OCI-M2 (cell line): ENCODE results near the gene AGAP5.
A peak's percentile ranks its signal among the peaks of the same experiment; 100 is the strongest.
"Not testable (repeated sequence)": the region's sequence is repeated elsewhere in the genome, so short reads cannot be mapped to it uniquely, and the experiment has no call there.

Source experiments
- DNase-seq: peaks from one replicate; lab custom pipeline; 2025; ENCODE audit not compliant: unreplicated experiment; lab: John Stamatoyannopoulos, UW

AGAP5 gene

DNA sequence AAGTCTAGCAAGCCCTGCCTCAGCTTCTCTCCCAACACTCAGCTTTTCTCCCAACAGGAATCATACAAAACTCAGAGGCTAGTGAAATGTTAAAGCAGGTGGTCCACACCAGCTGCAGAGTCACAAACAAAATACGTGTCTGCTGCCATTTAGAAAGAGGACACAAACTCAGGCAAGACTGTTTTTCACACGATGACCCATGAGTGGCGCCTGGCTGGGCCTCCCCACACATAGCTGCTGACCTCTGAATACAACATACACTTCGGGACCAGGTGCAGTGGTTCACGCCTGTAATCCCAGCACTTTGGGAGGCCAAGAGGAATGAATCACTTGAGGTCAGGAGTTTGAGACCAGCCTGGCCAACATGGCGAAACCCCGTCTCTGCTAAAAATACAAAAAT lies 35.2 kb downstream of the AGAP5 start:
- DNase-seq: not testable (repeated sequence)

DNA sequence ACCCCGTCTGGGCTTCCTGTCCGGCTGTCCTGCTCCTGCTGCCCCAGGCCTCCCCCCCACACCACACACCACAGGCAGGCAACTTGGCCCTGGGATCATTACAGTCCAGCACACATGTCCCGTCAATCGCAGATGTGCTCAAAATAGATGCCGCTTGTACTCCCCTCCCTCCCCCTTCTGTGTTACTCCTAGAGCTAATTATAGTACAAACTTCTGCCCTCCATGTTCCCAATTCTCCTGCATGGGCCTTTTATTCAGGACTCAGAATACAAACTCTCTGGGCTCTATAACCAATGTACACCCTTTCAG lies 42.0 kb downstream of the AGAP5 start, which contains the start of gene SYNPO2L:
Gene SYNPO2L, minus strand, starts transcription at position 40 of the 309 bp plus-strand sequence. CDS start 107 bp downstream, outside the sequence.
- no peak for DNase-seq

DNA sequence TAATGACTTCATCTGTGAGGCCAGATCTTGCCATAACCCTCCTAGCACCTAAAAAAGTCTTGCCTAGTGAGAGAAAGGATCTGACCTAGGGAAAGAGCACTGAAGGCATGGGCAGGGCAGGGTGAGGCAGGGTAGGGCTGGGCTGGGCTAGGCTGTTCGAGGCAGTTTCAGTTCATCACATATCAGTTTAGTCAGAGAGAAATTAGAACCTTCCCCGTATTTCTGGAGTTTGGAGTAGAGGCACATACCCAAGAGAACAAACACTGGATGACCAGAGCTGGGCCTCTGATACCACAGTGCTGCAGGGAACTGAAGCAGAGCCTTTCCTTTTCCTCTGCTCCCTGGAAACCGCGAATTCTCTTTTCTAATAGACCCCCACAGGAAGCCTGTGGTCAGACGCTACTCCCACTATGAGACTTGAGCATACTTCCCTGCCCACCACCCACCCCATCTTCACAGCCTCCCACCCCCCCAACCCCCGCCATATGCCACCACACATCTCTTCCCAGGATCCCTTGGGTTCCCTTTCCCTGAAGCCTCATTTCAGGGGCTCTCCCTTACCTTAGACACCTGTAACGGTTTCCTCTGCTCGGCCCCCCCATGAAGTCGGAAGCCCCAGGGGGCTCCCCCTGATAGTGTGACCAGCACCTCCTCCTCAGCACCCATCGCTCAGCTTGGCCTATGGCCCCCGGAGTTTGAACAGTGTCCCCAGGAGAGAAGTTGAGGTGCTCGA lies 42.5 kb downstream of the AGAP5 start:
- DNase-seq: no peak

DNA sequence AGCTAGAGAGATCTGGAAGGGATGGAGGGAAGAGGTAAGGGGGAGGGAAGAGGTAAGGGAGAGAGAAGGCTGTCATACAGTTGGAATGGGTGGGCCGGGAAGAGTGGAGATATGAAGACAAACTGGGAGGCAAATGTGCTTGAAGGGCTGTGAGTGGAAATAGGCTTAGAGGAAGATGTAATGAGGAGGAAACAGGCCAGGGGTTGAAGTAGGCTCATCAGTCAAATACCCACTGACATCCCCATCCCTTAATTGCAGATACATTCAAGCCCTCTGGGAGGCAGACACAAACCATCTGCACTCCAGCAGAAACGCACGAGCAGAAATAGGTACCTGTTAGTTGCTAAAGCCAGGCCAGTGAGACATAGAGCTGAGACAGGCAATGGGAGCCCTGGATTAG lies 44.2 kb downstream of the AGAP5 start:
- DNase-seq: no peak

DNA sequence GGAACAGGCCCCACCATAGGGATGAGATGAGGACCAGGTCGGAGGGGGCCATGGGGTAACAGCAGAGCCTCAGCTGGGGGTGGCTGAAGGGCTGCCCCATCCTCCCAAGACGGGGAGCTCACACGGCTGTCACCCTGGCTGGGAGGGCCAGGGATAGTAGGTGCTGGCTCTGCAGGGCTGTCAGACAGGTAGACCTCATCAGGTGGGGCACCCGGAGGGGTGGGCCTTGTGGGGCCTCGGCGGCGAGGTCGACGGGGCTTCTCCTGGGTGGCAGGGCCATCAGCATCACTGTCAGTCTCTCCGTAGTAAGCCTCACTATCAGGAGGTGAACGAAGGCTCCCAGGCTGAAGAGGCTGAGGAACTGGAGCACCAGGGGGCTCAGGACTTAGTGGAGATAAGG lies 44.7 kb downstream of the AGAP5 start:
- no peak for DNase-seq

DNA sequence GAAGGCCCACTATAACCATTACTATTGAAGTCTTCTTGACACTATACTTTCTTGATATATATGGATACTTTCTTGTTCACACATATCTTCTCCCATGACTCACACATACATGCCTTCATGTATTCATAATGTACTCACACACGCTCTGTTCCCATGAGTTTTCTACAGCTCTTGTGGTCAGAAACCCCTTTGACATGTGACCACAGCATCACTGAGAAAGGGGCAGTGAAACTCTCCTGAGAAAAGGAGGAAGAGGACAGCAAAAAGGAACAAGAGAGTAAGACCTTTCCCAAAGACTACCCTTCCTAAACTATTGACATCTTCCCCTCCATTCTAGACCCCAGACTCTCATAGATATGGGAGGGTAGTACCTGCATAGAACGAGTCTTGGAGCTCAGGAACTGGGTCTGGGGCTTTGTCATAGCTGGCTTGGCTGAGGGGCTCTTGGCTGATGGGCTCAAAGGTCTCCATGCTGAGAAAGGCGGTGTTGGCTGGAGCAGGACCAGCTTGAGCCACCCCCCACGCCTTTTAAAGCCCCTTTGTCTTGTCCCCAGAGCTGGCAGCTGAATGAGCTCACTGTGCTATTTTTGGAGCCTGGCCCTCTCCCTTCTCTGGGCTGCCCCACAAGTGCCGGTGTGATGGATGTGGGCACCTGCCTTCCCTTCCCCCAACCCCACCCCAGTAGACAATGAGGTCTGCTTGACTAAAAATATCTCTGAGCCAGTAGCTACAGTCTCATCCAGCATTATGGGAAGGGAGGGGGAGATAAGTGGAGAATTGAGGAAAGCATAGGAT lies 47.2 kb downstream of the AGAP5 start:
- DNase-seq: no peak

DNA sequence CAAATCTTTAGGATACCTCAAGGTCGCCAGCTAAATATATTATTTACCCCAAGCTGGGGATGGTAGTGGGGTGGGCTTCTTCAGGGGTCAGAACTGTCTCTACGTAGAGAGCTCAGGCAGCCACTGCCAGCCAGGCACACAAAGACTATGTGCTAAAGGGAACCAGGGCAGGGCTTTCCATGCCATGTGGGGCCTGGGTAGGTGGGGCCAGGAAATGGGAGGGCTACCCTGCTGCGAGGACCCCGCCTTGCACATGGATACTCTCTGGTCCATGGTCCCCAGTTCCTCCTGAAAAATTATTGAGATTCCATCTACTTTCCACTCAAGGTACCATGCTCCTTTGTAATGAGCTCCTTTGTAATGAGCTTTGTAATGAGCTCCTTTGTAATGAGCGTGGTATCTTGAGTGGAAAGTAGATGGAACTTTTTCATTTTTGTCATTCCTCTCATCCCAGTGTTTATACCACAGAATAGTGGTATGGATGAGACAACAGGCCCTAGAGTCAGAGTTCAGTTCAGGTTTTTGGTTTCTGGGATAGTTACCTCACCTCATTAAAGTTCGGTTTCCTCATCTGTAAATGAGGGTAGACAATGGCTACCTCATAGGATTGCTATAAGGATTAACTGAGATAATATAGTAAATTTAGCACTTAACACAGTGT lies 47.9 kb downstream of the AGAP5 start:
- DNase-seq: no peak

DNA sequence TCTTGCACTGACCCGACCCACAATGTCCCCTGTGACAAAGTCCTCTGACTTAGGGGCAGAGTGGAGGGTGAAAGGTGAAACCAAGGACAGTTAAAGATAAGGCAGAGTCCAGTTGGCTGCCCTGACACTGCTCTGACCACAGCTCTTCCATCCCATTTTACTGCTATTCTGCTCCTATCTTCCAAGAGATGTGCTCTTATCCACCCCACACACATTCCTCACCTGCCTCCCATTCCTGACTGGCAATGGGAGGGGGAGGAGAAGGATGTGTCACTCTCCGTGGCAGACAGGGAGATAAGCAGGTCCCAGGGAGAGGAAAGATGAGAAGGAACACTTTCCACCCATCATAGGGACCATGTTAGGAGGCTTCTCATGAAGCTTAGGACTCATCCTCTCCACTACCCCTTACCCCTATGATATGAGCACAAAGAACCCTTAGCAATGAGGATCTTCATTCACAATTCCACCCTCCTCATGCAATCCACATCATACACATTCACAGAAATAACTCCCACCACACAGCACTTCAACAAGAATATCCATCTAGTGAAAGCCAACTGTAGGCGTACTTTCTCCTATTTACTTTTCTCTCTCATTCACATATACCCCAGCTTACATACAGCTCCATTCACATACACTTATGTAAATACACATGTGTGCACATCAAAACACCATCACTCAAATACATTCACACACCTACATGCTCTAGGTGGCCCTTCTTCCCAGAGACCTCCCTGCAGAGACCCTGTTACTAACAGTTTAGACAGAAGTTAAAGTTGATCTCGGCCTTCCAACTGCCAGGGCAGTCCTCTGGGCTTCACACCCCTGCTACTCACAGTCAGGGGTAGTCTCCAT lies 48.7 kb downstream of the AGAP5 start:
- DNase-seq: no peak

DNA sequence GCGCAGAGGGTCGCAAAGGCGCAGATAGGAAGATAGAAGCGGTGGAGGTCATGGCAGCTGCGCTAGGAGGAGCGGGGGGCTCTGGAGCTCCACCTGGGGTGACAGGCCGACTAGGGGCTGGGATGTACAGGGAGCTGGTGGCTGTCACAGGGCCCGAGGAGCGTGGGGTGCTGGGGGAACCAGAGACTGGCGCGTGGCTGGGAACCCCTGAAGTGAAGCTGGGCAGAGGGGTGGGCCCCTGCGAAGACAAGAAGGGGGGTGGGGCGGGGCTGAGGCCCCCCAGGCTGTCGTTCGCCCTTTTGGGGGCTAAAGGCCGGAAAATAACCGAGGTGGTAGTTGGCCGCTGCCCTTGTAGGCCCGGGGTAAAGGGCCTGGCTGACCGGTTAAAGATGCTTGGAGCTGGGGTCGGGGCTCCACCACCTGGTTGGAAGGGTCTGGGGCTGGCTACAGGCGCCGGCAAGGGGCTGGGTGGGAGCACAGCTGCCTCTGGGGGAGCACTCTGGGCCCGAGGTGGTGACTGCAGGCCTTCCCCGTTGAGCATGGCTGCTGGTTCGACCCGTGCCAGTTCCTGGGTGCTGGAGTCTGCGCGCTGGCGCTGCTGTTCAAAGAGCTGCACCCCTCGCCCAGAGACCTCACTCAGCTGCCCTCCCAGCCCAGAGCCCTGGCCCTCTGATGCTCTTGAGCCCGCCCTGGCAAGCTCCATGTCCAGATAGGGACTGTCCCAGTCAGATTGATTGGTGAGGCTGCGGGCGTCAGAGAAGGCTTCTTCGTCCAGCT lies 49.8 kb downstream of the AGAP5 start:
- DNase-seq: no peak

DNA sequence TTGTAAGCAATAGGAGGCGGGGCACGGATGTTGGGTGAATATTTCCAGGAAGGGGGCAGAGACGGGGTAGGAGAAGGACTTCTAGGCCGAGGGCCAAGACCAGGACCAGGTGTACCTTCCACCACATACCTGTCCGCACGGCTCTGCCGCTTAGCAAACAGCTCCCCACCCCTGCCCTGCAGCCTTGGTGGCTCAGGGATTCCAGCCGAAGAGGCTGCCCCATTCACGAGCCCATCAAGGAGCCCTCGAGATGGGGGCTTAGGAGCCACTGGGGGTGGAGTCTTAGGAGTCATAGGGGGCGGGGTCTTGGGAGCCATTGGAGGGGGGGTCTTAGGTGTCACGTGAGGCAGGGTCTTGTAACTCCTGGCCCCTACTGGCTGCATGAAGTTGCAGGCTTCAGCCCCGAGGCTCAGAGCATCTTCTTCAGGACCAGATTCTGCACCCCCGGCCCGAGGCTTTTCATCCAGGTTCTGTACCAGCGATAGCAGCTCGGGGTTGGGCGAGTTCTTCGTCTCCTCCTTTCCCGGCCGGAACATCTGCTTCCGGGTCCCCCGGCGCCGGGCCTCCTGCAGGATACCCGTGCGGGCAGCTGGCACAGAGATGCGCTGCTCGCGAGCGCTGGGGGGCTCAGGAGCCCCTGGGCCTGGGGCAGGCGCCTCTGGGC lies 50.6 kb downstream of the AGAP5 start:
- DNase-seq: no peak

DNA sequence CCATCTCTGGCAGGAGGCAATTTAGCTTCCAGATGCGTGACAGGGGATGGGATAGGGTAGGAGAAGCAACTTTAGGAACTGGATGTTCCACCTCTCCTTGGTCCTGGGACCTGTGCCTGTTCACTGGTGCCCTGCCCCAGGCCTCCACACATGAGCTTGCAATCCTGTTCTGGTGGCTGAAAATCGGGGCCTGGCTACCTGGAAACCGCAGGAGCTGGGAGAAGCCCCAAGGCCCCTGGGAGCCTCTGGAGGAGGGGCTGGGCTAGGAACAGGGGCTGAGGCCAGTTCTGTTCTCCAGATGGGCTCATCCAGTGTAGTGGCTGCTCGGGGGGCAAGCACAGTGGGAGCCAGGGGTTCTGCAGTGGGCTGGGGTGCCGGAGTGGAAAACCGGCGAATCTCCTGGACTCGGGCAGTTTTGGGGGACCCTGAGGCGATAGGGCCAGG lies 51.3 kb downstream of the AGAP5 start:
- no peak for DNase-seq

DNA sequence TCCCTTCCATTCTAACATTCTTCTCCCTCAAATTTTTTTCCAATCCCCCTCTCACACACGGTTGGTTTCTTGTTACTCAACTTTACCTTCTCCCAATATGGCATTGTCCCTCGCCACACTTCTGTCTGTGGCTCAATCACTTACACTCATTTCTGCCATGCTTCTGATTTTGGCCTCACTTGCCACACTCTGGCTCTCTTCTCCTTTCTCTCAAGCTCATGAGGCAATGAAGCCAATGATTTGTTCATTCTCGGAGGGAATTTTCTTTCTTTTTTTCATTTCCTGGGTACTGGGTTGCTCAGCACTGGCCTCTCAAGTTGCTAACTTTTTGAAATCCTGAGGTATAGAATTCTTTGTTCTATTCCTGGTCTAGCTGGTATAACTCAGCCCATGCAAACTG lies 52.7 kb downstream of the AGAP5 start:
- no peak for DNase-seq

DNA sequence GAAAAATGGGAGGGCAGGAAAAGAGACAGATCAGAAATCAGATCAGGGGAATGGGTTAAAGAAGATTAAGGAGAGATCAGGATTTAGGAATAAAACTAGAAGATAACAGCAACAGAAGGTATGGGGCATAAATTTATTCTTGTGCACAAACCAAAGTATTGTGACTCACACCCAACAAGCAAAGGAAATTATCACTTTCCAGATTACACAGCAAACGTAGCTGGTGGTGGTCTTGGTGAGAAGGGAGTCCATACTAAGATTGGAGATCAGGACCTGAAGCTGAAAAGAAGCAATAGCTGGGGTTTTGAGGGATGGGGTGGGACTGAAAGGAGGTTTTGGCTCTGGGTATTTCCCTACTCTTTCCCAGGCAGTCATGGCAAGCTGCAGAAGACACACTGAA lies 53.1 kb downstream of the AGAP5 start:
- no peak for DNase-seq

DNA sequence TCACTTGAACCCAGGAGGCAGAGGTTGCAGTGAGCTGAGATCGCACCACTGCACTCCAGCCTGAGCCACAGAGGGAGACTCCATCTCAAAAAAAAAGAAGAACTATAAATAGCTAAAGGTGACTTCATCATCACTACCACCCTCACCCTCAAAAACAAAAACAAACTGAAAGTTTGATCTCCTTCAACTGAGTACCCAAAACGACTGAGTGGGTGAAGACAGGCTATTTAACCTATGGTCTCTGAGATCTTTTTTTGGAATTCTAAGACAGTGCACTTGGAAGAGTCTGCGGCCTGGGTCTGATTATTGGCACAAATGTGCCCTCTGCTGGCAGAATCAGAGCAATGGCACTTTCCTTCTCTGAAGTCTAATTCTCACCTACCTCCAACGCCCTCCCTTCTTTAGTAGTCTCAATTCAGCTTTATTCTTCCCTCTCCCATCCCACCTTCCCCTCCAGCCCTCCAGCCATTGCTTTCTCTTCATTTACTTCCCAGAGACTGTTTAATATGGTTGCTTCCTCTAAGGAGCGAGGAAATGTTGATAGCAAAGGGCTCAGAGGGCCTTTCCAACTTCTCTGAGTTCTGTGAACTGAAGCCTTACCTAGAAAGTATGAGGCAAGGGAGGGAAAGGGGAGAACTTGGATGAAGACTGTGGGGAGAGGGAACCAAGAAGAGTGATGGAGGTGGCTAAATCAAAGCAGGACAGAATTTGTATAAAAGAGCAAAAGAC lies 53.7 kb downstream of the AGAP5 start:
- DNase-seq: peak; percentile 23

DNA sequence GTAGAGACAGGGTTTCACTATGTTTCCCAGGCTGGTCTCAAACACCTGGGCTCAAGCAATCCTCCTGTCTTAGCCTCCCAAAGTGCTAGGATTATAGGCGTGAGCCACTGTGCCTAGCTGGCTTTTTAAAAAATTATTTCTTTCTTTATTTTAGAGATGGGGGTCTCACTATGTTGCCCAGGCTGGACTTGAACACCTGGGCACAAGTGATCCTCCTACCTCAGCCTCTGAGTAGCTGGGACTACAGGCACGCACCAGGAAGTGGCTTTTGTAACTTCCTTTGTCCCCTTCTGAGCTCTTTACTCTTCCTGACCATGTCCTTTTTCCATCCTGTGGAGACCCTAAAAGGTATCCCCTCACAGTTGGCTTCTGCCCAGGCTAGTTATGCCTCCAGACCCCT lies 54.5 kb downstream of the AGAP5 start:
- no peak for DNase-seq

DNA sequence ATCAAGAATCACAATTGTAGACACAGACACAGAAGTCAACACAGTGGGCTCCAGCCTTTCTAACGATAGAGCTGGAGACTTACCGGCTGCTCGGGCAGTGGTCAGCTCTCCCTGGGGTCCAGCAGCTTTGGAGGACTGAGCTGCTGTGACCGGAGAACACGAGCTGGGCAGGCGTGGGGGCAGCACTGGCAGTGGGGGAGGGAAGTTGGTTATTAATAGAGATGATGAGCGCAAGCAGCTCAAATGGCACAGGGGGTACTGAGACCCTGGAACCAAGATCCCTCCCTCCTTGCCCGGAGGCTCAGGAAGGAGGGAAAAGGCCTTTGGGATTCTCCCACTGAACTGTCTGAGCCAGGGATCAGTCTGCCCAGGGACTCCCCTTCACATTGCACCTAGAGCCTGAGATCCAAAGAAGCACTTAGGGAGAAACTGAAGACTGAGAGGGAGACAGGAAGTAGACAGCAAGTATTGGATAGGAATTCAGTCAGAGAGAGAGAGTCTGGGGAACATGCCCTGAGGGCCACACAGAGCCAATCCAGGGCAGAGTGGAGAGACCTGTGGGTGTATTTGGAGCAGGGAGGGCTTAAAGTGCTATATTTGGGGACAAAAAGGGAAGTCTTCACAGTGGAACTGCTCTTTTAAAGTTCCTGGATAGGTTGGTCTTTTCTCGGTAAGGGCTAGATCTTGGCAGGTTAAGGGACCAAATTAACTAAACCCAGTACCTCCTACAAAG lies 56.4 kb downstream of the AGAP5 start, which contains the start of gene MYOZ1:
Gene MYOZ1, minus strand, starts transcription at position 147 of the 733 bp plus-strand sequence. CDS start 1,457 bp downstream, outside the sequence.
- no peak for DNase-seq

DNA sequence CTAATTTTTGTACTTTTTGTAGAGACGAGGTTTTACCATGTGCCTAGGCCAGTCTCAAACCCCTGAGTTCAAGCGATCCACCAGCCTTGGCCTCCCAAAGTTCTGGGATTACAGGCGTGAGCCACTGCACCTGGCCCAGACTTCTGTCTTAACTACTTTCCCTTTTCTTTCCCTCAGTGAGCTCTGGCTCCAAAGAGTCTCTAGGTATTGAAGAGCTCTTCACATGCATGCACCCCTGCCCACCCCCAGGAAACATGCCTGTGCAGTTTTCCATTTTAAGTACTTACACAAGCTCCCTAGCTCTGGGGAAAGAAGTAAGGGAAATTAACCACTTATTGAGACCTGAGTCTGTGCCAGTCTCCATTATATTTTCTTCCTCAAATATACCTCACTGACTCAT lies 58.6 kb downstream of the AGAP5 start:
- no peak for DNase-seq

DNA sequence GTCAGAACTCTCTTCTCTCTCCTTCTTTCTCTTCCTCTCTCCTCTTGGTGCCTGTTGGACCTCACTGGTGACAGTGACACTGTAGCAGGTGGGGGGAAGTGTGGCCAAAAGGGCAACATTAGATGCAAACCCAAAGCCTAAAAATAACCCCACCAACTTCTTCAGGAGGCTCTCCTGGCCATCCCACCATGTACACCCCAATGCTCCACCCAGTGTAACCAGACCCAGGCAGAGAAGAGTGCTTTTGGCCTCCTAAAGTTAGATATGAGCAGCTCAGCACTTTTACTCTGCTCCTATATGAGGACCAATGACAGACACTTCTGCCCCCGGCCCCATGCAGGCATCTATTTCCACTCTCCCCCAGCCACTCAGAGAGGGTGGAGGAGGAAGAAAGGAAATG lies 62.1 kb downstream of the AGAP5 start:
- DNase-seq: no peak
